Cardiac fibroblast (primary cell): ENCODE data around the gene GNAL.

Source experiments
- DNase-seq, 2 donors: peaks; one replicate each; pipeline versions ENCODE4 v3.0.0 to v3.0.0-alpha.2; 2010; ENCODE audit warnings: low read depth in 2 of 2
- H3K4me3 ChIP-seq, 2 donors: replicated peaks in 1 of 2; 1 replicate in 1 of 2; 2 replicates in 1 of 2; pipeline ENCODE4 v1.5.1; 2011; ENCODE audit warnings: low read depth in 2 of 2, low read length in 2 of 2, mild to moderate bottlenecking in 2 of 2, moderate library complexity in 1 of 2
- CTCF ChIP-seq: IDR thresholded peaks from one replicate; pipeline ENCODE4 v1.5.1; 2011; ENCODE audit warnings: low read depth, mild to moderate bottlenecking, low read length, inconsistent platforms

The GNAL gene

GRCh38 chr18:11668441-11669169, 20.5 kb upstream of the GNAL start:
- no peak overlapping the region for H3K4me3 ChIP-seq
- no peak for DNase-seq
- no peak for TF ChIP-seq CTCF

GRCh38 chr18:11669271-11669947, 19.7 kb upstream of the GNAL start:
- TF ChIP-seq CTCF: no peak
- no peak overlapping the region for H3K4me3 ChIP-seq
- no peak for DNase-seq

DNA sequence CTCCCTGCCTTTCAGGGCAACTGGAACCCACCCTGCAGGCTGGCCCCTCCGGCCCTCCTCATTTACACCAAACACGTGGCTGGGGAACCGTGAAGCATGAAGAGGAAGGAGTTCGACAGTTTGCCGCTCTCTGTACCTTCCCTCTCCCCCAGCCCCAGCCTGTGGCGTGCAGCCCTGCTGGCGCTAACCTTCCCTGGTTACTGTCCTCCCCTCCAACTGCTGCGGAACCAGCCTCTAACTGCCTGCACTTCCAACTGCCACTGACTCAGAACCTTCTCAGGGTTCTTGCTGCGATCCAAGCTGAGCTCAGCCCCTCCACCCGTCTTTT, 19.2 kb upstream of the GNAL start:
- DNase-seq: no peak
- no peak for TF ChIP-seq CTCF
- no peak overlapping the region for H3K4me3 ChIP-seq

DNA sequence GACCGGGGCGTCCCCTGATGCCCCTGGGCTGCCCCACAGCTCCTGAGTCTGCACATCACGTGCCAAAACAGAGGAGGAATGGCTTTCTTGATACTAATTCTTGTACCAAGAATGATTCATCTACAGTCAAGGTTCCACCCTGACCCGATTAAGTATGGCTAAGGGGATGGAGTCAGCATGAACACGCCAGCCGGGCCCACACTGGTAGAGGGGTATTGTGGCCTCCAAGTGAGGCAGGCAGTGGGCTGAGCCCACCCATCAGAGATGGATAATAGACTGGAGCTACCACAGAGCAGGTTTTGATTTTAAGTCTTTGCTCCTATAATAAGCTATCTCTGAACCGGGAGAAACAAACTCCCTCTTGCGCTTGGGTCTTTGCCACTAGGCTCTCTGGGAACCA, 17.9 kb upstream of the GNAL start:
- no peak overlapping the region for H3K4me3 ChIP-seq
- TF ChIP-seq CTCF: no peak
- DNase-seq: no peak

GRCh38 chr18:11672198-11672597, 16.9 kb upstream of the GNAL start:
- TF ChIP-seq CTCF: no peak
- DNase-seq: no peak

GRCh38 chr18:11672846-11673454, 16.1 kb upstream of the GNAL start:
- no peak overlapping the region for H3K4me3 ChIP-seq
- DNase-seq: no peak
- no peak for TF ChIP-seq CTCF

More at GRCh38 chr18:11672198-11672597, 16.9 kb upstream of the GNAL start:
- H3K4me3 ChIP-seq: no peak overlapping the region
